Activated naive CD4-positive, alpha-beta T cell treated with anti-CD3 and anti-CD28 coated beads, Interleukin-2, amount 50 U/mL, for 72 hours (primary cell): ENCODE measurements around the gene VSTM4. TPM values are rescaled to one million over a fixed set of nuclear protein-coding genes. Genes with fewer than 3 reads are reported as not detected.

Experiments
- ATAC-seq, 2 donors: fragments of 150-1000 bp; cut with Tn5 transposase; 2 replicates each; pipeline ENCODE4 v1.10.0; 2021; ENCODE audit warnings: mild to moderate bottlenecking in 2 of 2, moderate library complexity in 2 of 2
- DNase-seq, 2 donors: peaks; one replicate each; pipeline ENCODE4 v3.0.0; 2021 to 2022; ENCODE audit warnings: low spot score in 2 of 2
- H3K27ac Mint-ChIP-seq, 2 donors: one replicate each; pipeline ENCODE4 v1.8.0; 2022; ENCODE audit warnings: mild to moderate bottlenecking in 2 of 2, mixed read lengths in 2 of 2
- H3K36me3 Mint-ChIP-seq, 2 donors: one replicate each; pipeline ENCODE4 v1.8.0; 2022; ENCODE audit warnings: mixed read lengths in 2 of 2
- H3K9me3 Mint-ChIP-seq, 2 donors: one replicate each; pipeline ENCODE4 v1.8.0; 2022; ENCODE audit warnings: mixed read lengths in 2 of 2
- total RNA-seq, 2 donors: library from RNA; stranded (reverse); gene quantifications; one replicate each; pipeline ENCODE4 v1.2.3, GENCODE V29; 2022

VSTM4 gene
- total RNA-seq, 2 donors from 2014 or later = not detected

DNA sequence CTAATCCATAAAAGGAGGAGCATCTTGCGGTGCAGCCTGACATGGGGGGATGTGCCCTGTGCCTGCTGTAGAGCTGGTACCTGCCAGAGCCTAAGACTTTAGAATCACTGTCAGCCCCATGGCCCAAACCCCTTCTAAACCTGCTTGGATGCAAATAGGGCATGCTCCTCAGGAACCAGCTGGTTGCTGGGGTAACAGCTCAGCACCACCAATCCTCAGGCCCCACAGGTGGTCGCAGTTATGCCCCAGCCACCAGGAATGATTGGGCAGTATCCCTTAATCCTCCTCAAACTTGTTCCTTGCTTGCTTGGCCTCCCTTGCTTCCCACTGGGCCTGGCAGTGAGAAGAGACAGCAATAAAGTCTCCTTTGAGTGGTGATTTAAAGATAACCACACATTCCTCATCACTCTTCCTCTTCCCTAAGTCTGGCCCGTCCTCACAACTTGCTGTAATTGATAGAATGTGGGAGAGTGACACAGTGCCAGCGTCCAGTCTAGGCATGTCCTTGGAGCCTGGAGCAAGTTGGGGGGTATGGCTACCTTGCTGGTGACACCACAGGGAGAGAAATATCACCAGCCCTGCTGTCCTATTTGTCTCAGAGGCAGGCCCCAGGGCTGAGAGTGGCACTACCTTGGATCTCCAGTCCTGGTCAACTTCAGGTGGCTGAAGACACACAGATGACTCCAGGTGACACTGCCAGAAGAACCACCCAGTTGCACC, 43.0 kb downstream of the VSTM4 start:
- Mint-ChIP-seq H3K9me3 (no peaks in the 10 kb centered on the region), H3K36me3 (no peaks in the 10 kb centered on the region), H3K27ac (no peak overlapping the region)
- ATAC-seq = no peak
- DNase-seq = no peak

GRCh38 chr10:49071160-49071761, 44.1 kb downstream of the VSTM4 start:
- no peaks in the 10 kb centered on the region for H3K36me3 Mint-ChIP-seq
- DNase-seq (no peak), ATAC-seq (no peak)
- no peaks in the 10 kb centered on the region for H3K9me3 Mint-ChIP-seq
- H3K27ac Mint-ChIP-seq = peak overlapping the region in 1 of 2 donors; percentile 65

GRCh38 chr10:49070701-49071100, 44.6 kb downstream of the VSTM4 start:
- H3K36me3 Mint-ChIP-seq = no peaks in the 10 kb centered on the region
- DNase-seq (no peak), ATAC-seq (no peak)
- no peaks in the 10 kb centered on the region for H3K9me3 Mint-ChIP-seq
- H3K27ac Mint-ChIP-seq = peak overlapping the region in 1 of 2 donors; percentile 65

GRCh38 chr10:49068672-49069217, 46.6 kb downstream of the VSTM4 start:
- ATAC-seq (no peak), DNase-seq (no peak)
- peak overlapping the region in 1 of 2 donors; percentile 60 for H3K27ac Mint-ChIP-seq
- H3K36me3 Mint-ChIP-seq = no peaks in the 10 kb centered on the region
- H3K9me3 Mint-ChIP-seq = no peaks in the 10 kb centered on the region

DNA sequence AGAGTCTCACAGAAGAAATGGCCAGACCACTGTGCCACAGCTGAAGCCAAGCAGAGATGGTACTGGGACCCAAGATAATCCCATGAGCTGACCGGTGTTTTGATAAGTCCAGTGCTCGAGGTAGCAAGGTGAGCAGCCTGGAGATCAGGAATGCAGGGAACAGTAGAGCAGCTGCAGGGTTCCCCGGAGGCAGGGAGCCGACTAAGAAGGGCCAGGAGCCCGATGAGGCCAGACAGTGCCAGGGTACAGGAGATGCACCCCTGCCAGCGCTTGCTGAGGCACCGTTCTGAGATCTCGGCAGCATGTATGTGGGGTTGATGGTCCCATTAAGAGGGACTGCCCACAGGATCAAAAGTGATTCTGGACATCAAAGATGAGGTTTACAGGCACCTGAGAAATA, 47.1 kb downstream of the VSTM4 start:
- Mint-ChIP-seq H3K36me3 (peaks cover 0 to 5% of the 10 kb centered on the region in 2 donors), H3K9me3 (no peaks in the 10 kb centered on the region), H3K27ac (no peak overlapping the region)
- no peak for ATAC-seq
- no peak for DNase-seq

DNA sequence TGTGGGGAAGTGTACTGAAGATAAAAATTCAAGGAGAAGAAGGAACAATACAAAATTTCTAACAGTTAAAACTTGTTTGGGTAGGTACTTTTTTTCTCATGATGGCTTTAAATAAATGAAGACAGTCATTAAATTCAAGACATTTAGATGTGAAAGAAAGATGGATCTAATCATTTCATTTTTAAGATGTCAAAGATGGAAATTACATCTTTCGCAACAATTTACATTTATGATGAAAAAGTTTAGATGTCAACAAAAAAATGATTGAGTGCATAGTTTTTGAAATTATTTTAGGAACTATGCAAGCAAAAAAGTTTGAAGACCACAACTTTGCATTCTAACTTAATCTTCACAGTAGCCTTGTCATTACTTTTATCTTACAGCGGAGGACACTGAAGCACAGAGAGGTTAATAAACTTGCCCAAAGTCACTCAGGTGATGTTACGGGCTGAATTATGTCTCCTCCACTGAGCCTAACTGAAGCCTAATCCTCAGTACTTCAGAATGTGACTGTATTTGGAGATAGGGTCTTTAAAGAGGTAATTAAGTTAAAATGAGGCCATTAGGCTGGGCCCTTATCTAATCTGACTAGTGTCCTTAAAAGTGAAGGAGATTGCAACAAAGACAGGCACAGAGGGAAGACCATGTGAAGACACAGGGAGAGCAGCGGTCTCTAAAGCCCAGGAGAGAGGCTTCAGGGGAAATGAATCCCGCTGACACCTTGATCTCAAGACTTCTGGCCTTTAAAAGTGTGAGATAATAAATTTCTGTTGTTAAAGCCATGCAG, 48.2 kb downstream of the VSTM4 start:
- peaks cover 6 to 7% of the 10 kb centered on the region in 2 donors for H3K9me3 Mint-ChIP-seq
- H3K27ac Mint-ChIP-seq = no peak overlapping the region
- peaks cover 7 to 13% of the 10 kb centered on the region in 2 donors for H3K36me3 Mint-ChIP-seq
- ATAC-seq = no peak
- no peak for DNase-seq

DNA sequence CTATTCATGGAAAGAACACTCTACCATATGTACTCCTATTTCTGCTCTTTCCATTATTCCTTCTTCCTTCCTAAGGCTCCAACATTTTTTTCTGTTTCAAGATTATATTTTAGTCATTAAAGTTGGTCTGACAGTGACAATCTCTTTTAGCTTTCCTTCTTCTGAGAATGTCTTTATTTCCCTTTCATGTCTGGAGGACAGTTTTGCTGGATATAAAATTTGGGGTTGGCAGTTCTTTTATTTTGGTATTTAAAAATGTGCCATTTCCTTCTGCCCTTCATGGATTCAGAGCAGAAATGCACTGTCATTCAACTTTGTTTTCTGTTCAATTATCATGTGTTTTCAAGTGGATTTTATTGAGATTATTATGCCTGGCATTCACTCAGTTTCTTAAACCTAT, 53.1 kb downstream of the VSTM4 start:
- no peak overlapping the region for H3K27ac Mint-ChIP-seq
- peaks cover 8 to 16% of the 10 kb centered on the region in 2 donors for H3K36me3 Mint-ChIP-seq
- DNase-seq (no peak), ATAC-seq (no peak)
- peaks cover 16% of the 10 kb centered on the region in 2 donors for H3K9me3 Mint-ChIP-seq

DNA sequence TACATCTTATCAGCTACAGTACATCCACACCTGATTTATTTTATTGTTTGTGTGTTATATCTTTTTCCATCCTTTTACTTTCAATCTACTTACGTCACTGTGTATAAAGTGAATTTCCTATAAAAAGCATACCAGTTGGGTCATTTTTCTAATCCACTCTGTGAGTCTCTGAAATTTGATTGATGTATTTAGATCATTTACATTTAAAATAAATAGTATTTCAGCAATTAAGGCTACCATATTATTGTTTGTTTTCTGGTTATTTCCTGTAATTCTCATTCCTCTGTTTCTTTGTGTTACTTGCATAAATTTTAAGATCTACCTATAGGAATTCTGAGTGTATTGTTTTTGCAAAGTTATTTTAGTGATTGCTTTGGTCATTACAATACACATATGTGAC, 53.7 kb downstream of the VSTM4 start:
- ATAC-seq = no peak
- Mint-ChIP-seq H3K36me3 (peaks cover 8 to 16% of the 10 kb centered on the region in 2 donors), H3K27ac (no peak overlapping the region), H3K9me3 (peaks cover 16% of the 10 kb centered on the region in 2 donors)
- no peak for DNase-seq

DNA sequence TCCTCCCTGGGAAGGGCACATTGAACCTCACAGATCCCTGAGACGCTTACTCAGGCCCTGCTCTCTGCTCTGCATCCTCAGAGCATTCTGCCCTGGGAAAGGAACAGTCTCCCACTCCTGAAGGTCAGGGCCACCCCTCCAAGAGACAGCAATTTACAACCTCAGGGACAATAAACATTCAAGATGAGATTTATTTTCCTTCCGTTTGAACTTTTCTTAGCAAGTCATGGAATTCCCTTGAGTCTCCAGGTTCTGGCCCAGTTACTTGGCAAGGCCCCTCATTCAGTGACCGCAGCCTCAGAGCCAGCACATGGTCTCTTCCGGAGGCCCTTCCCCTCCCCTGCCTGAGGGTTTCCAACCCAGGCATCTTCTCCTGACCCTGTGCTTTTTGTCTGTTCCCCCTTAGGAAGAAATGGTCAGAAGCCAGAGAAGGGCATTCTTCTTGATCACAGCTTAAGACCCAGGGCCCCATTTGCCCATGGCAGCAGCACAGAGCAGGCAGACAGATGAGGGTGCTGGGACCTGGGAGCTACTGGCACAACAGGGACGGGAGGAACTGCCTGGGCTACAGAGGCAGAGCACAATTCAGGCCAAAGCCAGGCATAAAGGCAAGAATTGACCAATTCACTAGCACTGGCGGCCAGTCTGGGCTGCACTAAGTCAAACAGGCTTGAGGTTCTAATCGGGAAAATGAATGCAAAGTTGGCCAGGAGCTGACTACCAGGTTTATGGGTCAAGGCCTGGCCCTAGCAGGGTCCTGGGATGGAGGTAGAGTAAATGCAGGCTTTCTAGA, 56.7 kb downstream of the VSTM4 start:
- peaks cover 16% of the 10 kb centered on the region in 2 donors for H3K9me3 Mint-ChIP-seq
- H3K36me3 Mint-ChIP-seq = peaks cover 8 to 16% of the 10 kb centered on the region in 2 donors
- no peak for DNase-seq
- no peak for ATAC-seq
- no peak overlapping the region for H3K27ac Mint-ChIP-seq

- no peak for ATAC-seq
- peaks cover 3 to 5% of the 10 kb centered on the region in 2 donors for H3K36me3 Mint-ChIP-seq
- no peak for DNase-seq
- H3K27ac Mint-ChIP-seq = no peak overlapping the region
- H3K9me3 Mint-ChIP-seq = peaks cover 11 to 12% of the 10 kb centered on the region in 2 donors
These were observed 58.0 kb downstream of the VSTM4 start for GRCh38 chr10:49057231-49057880.

- peaks cover 2% of the 10 kb centered on the region in 2 donors for H3K9me3 Mint-ChIP-seq
- no peak overlapping the region for H3K27ac Mint-ChIP-seq
- DNase-seq (no peak), ATAC-seq (no peak)
- no peaks in the 10 kb centered on the region for H3K36me3 Mint-ChIP-seq
These were observed 59.0 kb downstream of the VSTM4 start for GRCh38 chr10:49056356-49056755.

DNA sequence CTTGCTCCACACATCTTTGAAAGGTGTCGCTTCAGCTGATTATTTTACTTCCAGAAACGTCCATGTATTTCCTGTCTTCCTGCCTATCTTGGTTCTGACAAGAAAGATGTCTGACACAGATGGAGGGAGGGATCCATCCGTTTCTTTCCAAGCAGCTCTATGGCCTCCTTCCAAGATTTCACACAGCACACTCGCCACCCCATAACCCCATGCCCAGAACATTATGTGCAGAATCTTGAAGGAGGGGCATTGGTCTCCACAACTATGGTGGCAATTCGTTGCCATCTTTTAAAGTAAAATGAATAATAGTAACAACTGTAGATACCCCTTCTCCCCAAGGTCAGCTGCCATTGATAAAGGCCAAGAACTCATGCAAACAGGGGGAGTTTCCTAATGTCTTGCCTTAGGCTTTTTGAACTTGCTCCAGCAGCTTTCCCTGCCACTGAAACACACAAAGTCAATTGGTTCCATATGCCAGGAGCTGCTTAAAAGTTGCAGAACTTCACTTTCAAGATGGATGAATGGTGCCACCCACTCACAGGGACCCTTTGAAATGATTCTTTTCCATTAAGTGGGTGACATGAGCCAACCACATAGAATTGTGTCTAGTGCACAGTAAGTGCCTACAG, 60.0 kb downstream of the VSTM4 start:
- H3K9me3 Mint-ChIP-seq = no peaks in the 10 kb centered on the region
- H3K36me3 Mint-ChIP-seq = no peaks in the 10 kb centered on the region
- DNase-seq (no peak), ATAC-seq (no peak)
- no peak overlapping the region for H3K27ac Mint-ChIP-seq

DNA sequence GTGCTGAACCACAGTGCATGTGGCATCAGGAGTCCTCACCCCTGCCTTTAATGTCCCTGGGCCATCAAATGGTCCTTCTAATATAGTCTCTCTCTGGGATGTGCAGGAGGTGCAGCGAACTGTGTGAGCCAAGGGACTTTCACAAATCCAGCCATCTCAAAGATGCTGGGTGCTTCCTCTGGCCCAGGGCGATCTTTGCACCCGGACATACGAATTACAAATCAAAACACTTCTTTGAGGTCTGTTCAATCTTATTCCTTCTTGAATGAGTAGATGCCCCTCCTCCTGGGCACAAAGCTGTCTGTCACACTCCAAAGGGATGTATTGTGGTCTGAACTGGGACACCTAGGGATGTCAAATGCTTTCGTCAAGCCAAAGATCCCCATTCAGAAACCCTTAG, 60.6 kb downstream of the VSTM4 start:
- no peak overlapping the region for H3K27ac Mint-ChIP-seq
- no peaks in the 10 kb centered on the region for H3K9me3 Mint-ChIP-seq

GRCh38 chr10:49053998-49054692, 61.2 kb downstream of the VSTM4 start:
- Mint-ChIP-seq H3K9me3 (no peaks in the 10 kb centered on the region), H3K36me3 (no peaks in the 10 kb centered on the region), H3K27ac (no peak overlapping the region)
- DNase-seq = no peak
- no peak for ATAC-seq

More for the DNA sequence above, 60.6 kb downstream of the VSTM4 start:
- DNase-seq (no peak), ATAC-seq (no peak)
- H3K36me3 Mint-ChIP-seq = no peaks in the 10 kb centered on the region
